Psoas muscle (tissue), 8 donors: ENCODE results near the gene HMGN4. TPM values are rescaled to one million over a fixed set of nuclear protein-coding genes. Genes with fewer than 3 reads are reported as not detected.
"Not testable (repeated sequence)": the region's sequence is repeated elsewhere in the genome, so short reads cannot be mapped to it uniquely, and the experiment has no call there.

ENCODE experiments used
- ATAC-seq, 4 donors: fragments of 200-7000 bp; cut with Tn5 transposase; one replicate each; pipeline ENCODE4 v1.9.1; 2020; ENCODE audit warnings: moderate library complexity in 3 of 4, mild to moderate bottlenecking in 2 of 4
- DNase-seq, 2 donors: peaks; one replicate each; pipeline ENCODE4 v3.0.0-alpha.2; 2020
- H3K27ac ChIP-seq: fragments of 200-600 bp; one replicate; pipeline ENCODE4 v1.8.0; 2022
- H3K27me3 ChIP-seq, 3 donors: fragments of 200-600 bp in 1 of 3; one replicate each; pipeline versions ENCODE4 v1.6.1 to v1.8.0; 2013 to 2022; ENCODE audit warnings: low read length in 2 of 3, mild to moderate bottlenecking in 2 of 3, moderate library complexity in 1 of 3; ENCODE audit not compliant: insufficient read depth in 3 of 3
- H3K36me3 ChIP-seq, 2 donors: fragments of 200-600 bp in 1 of 2; one replicate each; pipeline versions ENCODE4 v1.6.1 to v1.8.0; 2013 to 2022; ENCODE audit warnings: low read depth in 1 of 2, mild to moderate bottlenecking in 1 of 2, moderate library complexity in 1 of 2; ENCODE audit not compliant: insufficient read depth in 1 of 2
- H3K4me1 ChIP-seq: fragments of 200-600 bp; one replicate; pipeline ENCODE4 v1.8.0; 2022
- H3K4me3 ChIP-seq: fragments of 200-600 bp; one replicate; pipeline ENCODE4 v1.8.0; 2022; ENCODE audit warnings: mild to moderate bottlenecking
- H3K9me3 ChIP-seq: fragments of 200-600 bp; one replicate; pipeline ENCODE4 v1.8.0; 2022
- WGBS, 3 donors: extraction: QIAGEN DNeasy Blood & Tissue Kit; methylation state at CpG; one replicate each; pipeline versions ENCODE4 v1.1.6 to v1.1.7; 2013; 5-methylcytosine and 5-hydroxymethylcytosine counted together
- intact Hi-C, 2 donors: fragments of 100-400 bp; cut with DNase I; formaldehyde crosslinking; loops; one replicate each; pipeline versions ENCODE4 v1.11.0 to v1.14.2; 2022
- polyA plus RNA-seq, 3 donors: library from polyadenylated mRNA; stranded (reverse); fragments of 200-250 nt; gene quantifications; one replicate each; pipeline ENCODE4 v1.2.3, GENCODE V29; 2013
- total RNA-seq, 4 donors: library from RNA; stranded (reverse); fragmentation: NEBNext Ultra II Directional in 2 of 4; extraction: Animal tissue kit (Norgen Biotek cat#: 25700) in 2 of 4; gene quantifications; one replicate each; pipeline versions ENCODE4 v1.2.1 to v1.2.4, GENCODE V29; 2021 to 2023
- TF ChIP-seq, protein P1 (sequence below): fragments of 200-600 bp; IDR thresholded peaks from one replicate; pipeline ENCODE4 v1.8.0; 2022; ENCODE audit warnings: antibody characterized with exemption
- donor health status: healthy with polysubstance abuse.
- donor health status: DM: no; HTN: no; CAD: no; lungs with moderate emphysema.
- donor health status: Bipolar disorder and iron deficiency.
- donor health status: healthy.
- donor health status: DM: yes; HTN: yes; CAD: no.
- donor health status: DM: no; HTN: no; CAD: no.
- donor health status: DM: no; HTN: no; CAD: no.
- donor health status: DM: yes; HTN: yes; CAD: no.

Gene HMGN4
- total and polyA plus RNA-seq, 7 donors, result 15.5 to 63.9 (median 29.7) TPM

GRCh38 chr6:26545627-26546026 lies 7.5 kb downstream of the HMGN4 start:
- H3K27ac ChIP-seq, result no peak overlapping the region
- intact Hi-C loops, result no loop called here
- ATAC-seq (no peak), DNase-seq (no peak)
- no peaks in the 10 kb centered on the region for H3K27me3 ChIP-seq
- peaks cover 5 to 48% of the 10 kb centered on the region in 2 donors for H3K36me3 ChIP-seq
- no peaks in the 10 kb centered on the region for H3K9me3 ChIP-seq
- H3K4me1 ChIP-seq, result peaks cover 3% of the 10 kb centered on the region
- H3K4me3 ChIP-seq, result no peak overlapping the region
- TF ChIP-seq, protein P1, sequence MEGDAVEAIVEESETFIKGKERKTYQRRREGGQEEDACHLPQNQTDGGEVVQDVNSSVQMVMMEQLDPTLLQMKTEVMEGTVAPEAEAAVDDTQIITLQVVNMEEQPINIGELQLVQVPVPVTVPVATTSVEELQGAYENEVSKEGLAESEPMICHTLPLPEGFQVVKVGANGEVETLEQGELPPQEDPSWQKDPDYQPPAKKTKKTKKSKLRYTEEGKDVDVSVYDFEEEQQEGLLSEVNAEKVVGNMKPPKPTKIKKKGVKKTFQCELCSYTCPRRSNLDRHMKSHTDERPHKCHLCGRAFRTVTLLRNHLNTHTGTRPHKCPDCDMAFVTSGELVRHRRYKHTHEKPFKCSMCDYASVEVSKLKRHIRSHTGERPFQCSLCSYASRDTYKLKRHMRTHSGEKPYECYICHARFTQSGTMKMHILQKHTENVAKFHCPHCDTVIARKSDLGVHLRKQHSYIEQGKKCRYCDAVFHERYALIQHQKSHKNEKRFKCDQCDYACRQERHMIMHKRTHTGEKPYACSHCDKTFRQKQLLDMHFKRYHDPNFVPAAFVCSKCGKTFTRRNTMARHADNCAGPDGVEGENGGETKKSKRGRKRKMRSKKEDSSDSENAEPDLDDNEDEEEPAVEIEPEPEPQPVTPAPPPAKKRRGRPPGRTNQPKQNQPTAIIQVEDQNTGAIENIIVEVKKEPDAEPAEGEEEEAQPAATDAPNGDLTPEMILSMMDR, result no peak
- WGBS, 3 donors, result 80 to 82% (median 82%) methylated on average over 6 of the region's 6 CpGs

DNA sequence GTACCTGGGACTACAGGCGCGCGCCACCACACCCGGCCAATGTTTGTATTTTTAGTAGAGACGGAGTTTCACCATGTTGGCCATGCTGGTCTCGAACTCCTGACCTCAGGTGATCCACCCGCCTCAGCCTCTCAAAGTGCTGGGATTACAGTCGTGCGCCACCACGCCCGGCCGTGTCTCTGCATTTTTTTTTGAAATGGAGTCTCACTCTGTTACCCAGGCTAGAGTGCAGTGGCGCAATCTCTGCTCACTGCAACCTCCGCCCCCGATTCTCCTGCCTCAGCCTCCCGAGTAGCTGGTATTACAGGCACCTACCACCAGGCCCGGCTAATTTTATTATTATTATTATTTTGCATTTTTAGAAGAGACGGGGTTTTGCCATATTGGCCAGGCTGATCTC lies 9.2 kb downstream of the HMGN4 start:
- ATAC-seq, H3K9me3 ChIP-seq, H3K27me3 ChIP-seq, intact Hi-C loops, H3K4me1 ChIP-seq, DNase-seq, H3K4me3 ChIP-seq, H3K27ac ChIP-seq: not testable (repeated sequence)
- peaks cover 5 to 39% of the 10 kb centered on the region in 2 donors for H3K36me3 ChIP-seq
- 94 to 97% (median 96%) methylated on average over 18 of the region's 18 CpGs for WGBS, 3 donors

DNA sequence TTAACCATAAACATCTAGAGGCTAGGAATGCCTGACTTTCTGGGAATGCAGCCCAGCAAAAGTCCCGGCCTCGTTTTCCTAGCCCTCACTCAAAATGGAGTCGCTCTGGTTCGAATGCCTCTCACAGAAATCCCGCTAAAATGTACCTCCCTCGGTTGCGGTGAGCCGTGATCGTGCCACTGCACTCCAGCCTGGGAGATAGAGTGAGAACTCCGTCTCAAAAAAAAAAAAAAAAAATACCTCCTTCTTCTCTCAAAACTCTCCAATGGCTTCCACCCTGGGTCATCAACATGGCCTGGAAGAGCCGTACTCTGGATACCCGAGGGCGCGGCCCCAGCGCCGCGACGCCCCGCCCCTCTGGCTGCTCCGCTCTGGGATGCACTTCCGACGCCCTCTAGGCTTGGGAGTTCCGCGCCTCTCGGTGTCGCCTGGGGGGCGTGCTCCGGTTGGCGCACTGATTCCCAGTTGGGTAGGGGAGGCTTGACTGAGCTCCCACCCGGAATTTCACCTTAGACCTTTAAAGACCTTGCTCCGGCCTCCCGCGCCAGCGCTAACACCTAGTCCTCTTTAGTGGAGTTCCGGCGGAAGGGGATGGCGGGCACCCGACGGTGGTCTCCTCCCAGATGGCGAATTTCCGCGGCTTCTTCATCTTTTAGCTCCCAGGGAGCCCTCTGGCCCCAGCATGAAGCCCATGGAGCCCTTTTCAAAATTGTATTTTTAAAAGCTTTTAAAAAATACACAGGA lies 12.3 kb downstream of the HMGN4 start:
- no peaks in the 10 kb centered on the region for H3K27me3 ChIP-seq
- TF ChIP-seq, protein P1, result no peak
- WGBS, 3 donors, result 6 to 7% (median 6%) methylated on average over 42 of the region's 42 CpGs
- peak in 2 of 4 donors; percentile 23 to 42 for ATAC-seq
- no peaks in the 10 kb centered on the region for H3K9me3 ChIP-seq
- peaks cover 7% of the 10 kb centered on the region for H3K4me1 ChIP-seq
- peak overlapping the region; percentile 71 for H3K4me3 ChIP-seq
- intact Hi-C loops, result loop anchor here in 1 of 2 donors (5.0 kb wide), 1 partner anchor 223 kb away; no protein-coding TSS in a partner anchor
- H3K27ac ChIP-seq, result no peak overlapping the region
- peak; percentile 64 to 66 for DNase-seq
- peaks cover 0 to 14% of the 10 kb centered on the region in 2 donors for H3K36me3 ChIP-seq

DNA sequence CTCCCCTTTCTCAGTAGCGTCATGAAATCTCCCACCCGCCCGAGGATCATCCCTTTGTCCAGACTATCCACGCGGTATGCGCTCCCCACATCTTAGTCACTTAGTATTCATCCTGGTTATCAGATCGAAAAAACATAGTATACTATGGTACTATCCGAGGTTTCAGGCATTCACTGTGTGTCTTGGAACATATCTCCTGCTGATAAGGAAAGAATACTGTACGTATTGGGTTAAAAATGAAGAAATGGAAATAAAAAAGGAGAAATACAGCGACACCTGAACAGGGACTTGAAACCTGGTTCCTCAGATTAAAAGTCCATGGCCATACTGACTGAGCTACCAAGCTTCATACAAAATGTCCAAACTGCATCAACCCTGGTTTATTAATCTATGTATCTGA lies 14.0 kb downstream of the HMGN4 start:
- H3K27ac ChIP-seq, result no peak overlapping the region
- WGBS, 3 donors, result 90 to 95% (median 95%) methylated on average over 10 of the region's 10 CpGs
- no peak for DNase-seq
- H3K4me1 ChIP-seq, result peaks cover 7% of the 10 kb centered on the region
- TF ChIP-seq, protein P1, result no peak
- no peaks in the 10 kb centered on the region for H3K9me3 ChIP-seq
- intact Hi-C loops, result loop anchor here in 1 of 2 donors (2.0 to 5.0 kb wide), 2 partner anchors 13 to 225 kb away; partner anchors contain the start of gene HMGN4
- no peaks in the 10 kb centered on the region for H3K27me3 ChIP-seq
- H3K36me3 ChIP-seq, result no peaks in the 10 kb centered on the region
- no peak overlapping the region for H3K4me3 ChIP-seq
- ATAC-seq, result no peak

- H3K4me3 ChIP-seq, result peak overlapping the region; percentile 67
- no peaks in the 10 kb centered on the region for H3K36me3 ChIP-seq
- DNase-seq (no peak), ATAC-seq (no peak)
- peaks cover 7% of the 10 kb centered on the region for H3K4me1 ChIP-seq
- intact Hi-C loops, result loop anchor here in 1 of 2 donors (2.0 to 5.0 kb wide), 2 partner anchors 14 to 225 kb away; partner anchors contain the start of gene HMGN4
- H3K9me3 ChIP-seq, result no peaks in the 10 kb centered on the region
- 58 to 61% (median 60%) methylated on average over 11 of the region's 11 CpGs for WGBS, 3 donors
- H3K27ac ChIP-seq, result peak overlapping the region; percentile 74
- no peaks in the 10 kb centered on the region for H3K27me3 ChIP-seq
- TF ChIP-seq, protein P1, result no peak
Observed at GRCh38 chr6:26552640-26553188, 14.5 kb downstream of the HMGN4 start.
